ENCODE measurements around the gene BLNK.
"Not testable (repeated sequence)": the region's sequence is repeated elsewhere in the genome, so short reads cannot be mapped to it uniquely, and the experiment has no call there.

Gene BLNK

GRCh38 chr10:96218826-96219225, 52.5 kb downstream of the BLNK start:
- DNase-seq: no peak

DNA sequence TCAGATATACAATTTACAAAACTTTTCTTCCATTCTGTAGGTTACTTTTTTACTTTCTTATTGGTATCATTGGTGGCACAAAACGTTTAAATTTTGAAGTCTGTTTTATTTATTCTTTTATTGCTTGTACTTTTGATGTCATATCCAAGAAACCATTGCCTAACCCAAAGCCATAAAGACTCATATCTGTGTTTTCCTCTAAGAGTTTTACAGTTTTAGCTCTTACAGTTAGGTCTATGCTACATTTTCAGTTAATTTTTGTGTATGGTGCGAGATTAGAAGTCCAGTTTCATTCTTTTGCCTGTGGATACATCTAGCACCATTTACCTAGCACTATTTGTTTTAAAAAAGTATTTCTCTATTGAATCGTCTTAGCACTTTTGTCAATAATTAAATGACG, 53.7 kb downstream of the BLNK start:
- DNase-seq: no peak

GRCh38 chr10:96216775-96217174, 54.6 kb downstream of the BLNK start:
- DNase-seq: no peak

DNA sequence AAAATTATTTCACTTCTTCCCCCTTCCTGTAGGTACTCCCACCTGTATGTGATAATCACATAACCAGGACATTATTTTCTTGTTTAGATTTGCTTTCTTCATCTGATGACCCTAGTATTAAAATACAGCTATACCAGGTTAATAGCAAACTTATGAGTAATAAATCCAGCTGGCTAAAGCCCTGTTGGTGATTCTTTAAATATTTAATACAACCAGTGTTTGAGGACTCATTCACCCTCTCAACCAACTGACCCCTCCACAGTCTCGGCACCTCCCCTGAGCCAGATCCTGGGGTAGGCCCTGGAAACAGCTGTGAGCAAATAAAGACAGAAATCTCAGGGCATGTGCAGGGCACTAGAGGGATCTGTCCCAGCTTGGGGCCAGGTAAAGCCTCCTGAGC, 58.5 kb downstream of the BLNK start:
- no peak for DNase-seq

- DNase-seq: no peak
These were observed 59.6 kb downstream of the BLNK start for GRCh38 chr10:96211764-96212163.

DNA sequence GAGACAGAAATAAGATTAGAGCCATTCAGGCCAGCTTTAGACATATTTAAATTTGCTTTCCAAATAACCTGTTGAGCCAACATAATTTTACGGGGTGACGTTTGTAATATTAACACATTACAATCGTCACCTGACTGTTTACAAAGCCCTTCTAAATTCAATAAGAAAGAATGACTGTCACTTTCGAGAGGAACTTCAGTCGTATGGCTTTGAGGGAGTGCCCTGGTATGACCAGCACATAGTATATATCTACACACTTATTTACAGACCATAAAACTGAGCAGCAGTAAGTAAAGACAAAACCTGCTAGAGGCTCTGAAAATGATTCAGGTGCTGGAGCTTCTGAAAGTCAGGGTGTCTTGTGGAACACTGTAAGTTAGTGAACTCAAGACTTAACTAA, 62.4 kb downstream of the BLNK start:
- no peak for DNase-seq

DNA sequence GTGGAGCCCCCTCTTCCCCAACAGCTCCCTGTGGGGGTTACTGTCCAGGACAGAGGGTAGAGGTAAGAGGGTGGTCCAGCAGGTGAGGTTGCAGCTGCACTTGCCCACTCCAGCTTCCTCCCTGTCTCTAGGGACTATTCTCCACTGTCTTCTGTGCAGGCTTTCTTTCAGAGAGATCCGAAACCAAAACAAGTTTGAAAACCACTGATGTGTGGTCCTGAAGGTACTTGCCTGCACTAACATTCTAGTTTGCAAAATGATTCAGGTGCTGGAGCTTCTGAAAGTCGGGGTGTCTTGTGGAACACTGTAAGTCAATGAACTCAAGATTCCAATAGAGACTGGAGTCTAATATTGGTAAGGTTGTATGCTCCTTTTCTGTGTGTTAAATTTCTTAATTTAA, 63.1 kb downstream of the BLNK start:
- no peak for DNase-seq

DNA sequence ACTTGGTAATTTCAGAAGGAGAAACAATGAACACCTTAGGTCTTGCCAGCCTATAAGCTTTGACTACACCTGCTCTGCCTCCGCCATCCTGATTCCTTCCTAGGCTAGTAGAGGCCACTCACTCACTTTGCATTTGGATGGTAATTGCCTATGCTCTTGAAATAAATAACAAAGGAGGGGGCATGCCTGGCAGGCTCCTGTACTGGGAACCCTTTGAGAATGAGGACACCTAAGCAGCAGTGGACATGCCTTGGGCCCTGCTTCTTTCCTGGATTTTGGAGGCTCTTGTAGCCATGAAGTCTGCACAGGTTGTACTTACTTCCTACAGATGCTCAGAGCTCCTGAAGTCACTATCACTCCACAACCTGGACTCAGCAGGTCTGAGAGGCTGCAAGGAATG, 65.8 kb downstream of the BLNK start:
- no peak for DNase-seq

- no peak for DNase-seq
These were observed 69.8 kb downstream of the BLNK start for GRCh38 chr10:96201525-96201924.

DNA sequence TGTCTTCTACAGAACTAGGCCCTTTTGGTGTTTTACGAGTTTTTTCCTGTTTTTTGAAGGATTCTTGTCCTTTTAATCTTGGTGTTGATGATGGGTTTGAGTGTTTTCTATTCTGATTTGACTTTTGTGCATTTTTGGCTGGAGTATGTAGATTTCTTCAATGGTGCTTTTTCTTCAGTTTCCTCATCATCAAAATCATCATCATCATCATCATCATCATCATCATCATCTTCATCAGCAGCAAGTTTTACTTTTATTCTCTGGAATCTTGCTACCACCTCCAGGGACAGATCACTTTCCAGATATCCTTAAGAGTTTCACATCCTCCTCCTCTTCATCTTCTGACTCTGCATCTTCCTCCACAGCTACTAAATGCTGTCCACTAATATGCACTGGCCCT, 81.9 kb downstream of the BLNK start:
- not testable (repeated sequence) for DNase-seq

GRCh38 chr10:96188916-96189315, 82.5 kb downstream of the BLNK start:
- no peak for DNase-seq

DNA sequence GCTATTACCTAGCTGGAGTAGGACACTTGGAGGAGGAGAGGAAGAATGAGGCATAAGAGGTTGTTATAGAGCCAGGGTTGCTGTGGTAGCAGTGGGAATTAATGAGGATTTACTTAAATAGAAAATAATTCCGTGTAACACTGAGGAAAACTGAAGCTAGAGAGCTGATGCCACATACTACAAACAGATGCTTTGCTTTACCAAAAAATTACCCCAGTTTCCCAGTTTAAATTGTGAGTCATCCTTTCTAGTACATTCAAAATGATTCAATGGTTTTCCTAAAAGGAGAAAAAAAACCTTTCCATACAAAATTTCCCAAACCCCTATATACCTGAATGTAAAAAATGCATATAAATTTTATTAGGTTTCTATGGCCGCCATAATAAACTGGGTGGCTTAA, 82.9 kb downstream of the BLNK start:
- DNase-seq: no peak

GRCh38 chr10:96176985-96177384, 94.4 kb downstream of the BLNK start:
- DNase-seq: no peak

DNA sequence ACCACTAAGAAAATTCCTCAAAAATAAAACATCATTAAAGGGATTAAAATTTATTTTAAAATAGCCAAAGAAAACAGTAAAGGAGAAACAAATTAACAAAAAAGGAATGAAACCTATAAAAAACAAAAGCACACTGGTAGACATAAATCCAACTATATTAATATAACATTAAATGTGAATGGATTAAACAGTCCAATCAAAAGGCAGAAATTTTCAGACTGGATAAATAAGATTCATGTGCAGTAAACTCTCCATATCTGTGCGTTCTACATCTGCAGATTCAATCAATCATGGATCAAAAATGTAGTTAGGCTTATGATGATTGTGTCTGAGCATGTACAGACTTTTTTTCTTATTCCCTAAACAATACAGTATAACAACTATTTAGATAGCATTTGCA, 98.7 kb downstream of the BLNK start:
- no peak for DNase-seq

- no peak for DNase-seq
These were observed 101.1 kb downstream of the BLNK start for GRCh38 chr10:96170230-96170629.

DNA sequence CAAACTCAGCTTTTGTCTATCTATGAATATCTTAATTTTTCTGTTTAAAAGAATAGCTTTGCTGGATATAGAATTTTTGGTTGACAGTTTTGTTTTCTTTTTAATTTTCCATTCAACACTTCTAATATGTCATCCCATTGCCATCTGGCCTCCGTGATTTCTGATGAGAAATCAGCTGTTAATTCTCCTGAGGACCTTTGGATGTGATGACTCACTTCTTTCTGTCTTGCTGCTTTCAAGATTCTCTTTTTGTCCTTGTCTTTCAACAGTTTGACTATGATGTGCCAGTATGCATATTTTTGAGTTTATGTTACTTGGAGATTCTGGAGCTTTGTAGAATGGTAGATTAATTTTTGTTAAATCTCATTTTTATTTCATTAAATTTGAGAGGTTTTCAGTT, 102.8 kb downstream of the BLNK start:
- DNase-seq: no peak

DNA sequence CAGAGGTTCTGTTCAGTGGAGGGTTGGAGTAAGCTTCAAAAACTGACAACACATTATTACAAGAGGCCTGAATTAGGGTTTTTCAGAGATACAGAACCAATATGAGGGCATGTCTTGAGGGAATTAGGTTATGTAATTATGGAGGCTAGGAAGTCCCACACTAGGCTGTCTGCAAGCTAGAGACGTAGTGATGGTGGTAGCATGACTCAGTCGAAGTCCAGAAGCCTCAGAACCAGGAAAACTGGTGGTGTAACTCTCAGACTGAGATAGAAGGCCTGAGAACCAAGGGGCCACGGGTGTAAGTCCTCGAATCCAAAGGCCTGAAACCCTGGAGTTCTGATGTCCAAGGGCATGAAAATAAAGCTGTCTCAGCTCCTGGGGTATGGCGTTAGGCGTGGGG, 105.6 kb downstream of the BLNK start:
- DNase-seq: no peak

- DNase-seq: no peak
These were observed 118.3 kb downstream of the BLNK start for GRCh38 chr10:96153070-96153469.

- DNase-seq: no peak
These were observed 118.9 kb downstream of the BLNK start for GRCh38 chr10:96152437-96152836.
